HepG2 (cell line): Measurements from ENCODE around the gene MAPK6. TPM values are rescaled to one million over a fixed set of nuclear protein-coding genes. Genes with fewer than 3 reads are reported as not detected.

Experiments
- CENPT ChIP-seq: sonication (generic); formaldehyde crosslinking; IDR thresholded peaks from 2 replicates; pipeline ENCODE4 v1.8.0; 2022; ENCODE audit warnings: low read depth, mild to moderate bottlenecking, moderate library complexity, missing genetic modification reagents
- CTCF ChIP-seq: sonication (generic); formaldehyde crosslinking; IDR thresholded peaks from 2 replicates; pipeline ENCODE4 v1.5.0; 2020; ENCODE audit warnings: mild to moderate bottlenecking, missing genetic modification reagents, moderate library complexity
- HDAC1 ChIP-seq: sonication (generic); formaldehyde crosslinking; IDR thresholded peaks from 2 replicates; pipeline ENCODE4 v1.5.1; 2020; ENCODE audit warnings: mild to moderate bottlenecking, missing genetic modification reagents
- U2AF2 ChIP-seq: fragments of 200-400 bp; formaldehyde crosslinking; IDR thresholded peaks from 2 replicates; pipeline ENCODE4 v1.6.1; 2017; ENCODE audit warnings: low read depth, mild to moderate bottlenecking, low read length
- YEATS4 ChIP-seq: sonication (generic); formaldehyde crosslinking; IDR thresholded peaks from 2 replicates; pipeline ENCODE4 v1.4.0; 2020; ENCODE audit warnings: missing genetic modification reagents, borderline replicate concordance
- ZNF331 ChIP-seq: sonication (generic); formaldehyde crosslinking; IDR thresholded peaks from 2 replicates; pipeline ENCODE4 v1.4.0; 2020; ENCODE audit warnings: missing genetic modification reagents
- ZNF337 ChIP-seq: sonication (generic); formaldehyde crosslinking; IDR thresholded peaks from 2 replicates; pipeline ENCODE4 v1.5.1; 2020; ENCODE audit warnings: missing genetic modification reagents, low read depth, mild to moderate bottlenecking, borderline replicate concordance
- ZNF512B ChIP-seq: sonication (generic); formaldehyde crosslinking; IDR thresholded peaks from 2 replicates; pipeline ENCODE4 v1.5.1; 2020; ENCODE audit warnings: missing genetic modification reagents, mild to moderate bottlenecking, borderline replicate concordance
- ZNF598 ChIP-seq: sonication (generic); formaldehyde crosslinking; IDR thresholded peaks from 2 replicates; pipeline ENCODE4 v1.5.1; 2020; ENCODE audit warnings: mild to moderate bottlenecking, missing genetic modification reagents, borderline replicate concordance
- ZNF772 ChIP-seq: sonication (generic); formaldehyde crosslinking; IDR thresholded peaks from 2 replicates; pipeline ENCODE4 v1.5.0; 2020; ENCODE audit warnings: mild to moderate bottlenecking, missing genetic modification reagents
- ZSCAN31 ChIP-seq: sonication (generic); formaldehyde crosslinking; IDR thresholded peaks from 2 replicates; pipeline ENCODE4 v1.5.0; 2020; ENCODE audit warnings: low read depth, mild to moderate bottlenecking, missing genetic modification reagents
- polyA plus RNA-seq, 8 experiments: library from polyadenylated mRNA; depleted of rRNA in 3 of 8; stranded (reverse) in 7 of 8; unstranded in 1 of 8; fragments of >200 nt; fragmentation: Illumina TruSeq in 4 of 8; extraction: Trizol in 4 of 8; gene quantifications; 2 replicates each; pipeline versions ENCODE4 v1.2.1 to v1.2.3, GENCODE V29; 2011 to 2016; ENCODE audit warnings: low read depth in 4 of 8, missing spikeins in 1 of 8, mixed read lengths in 1 of 8; ENCODE audit not compliant: insufficient read depth in 1 of 8
- total RNA-seq, 5 experiments: library from RNA; depleted of rRNA; stranded (reverse); fragments of >200 nt; fragmentation: Illumina TruSeq; extraction: Trizol; gene quantifications; 2 replicates each; pipeline ENCODE4 v1.2.3, GENCODE V29; 2016; ENCODE audit warnings: low read depth in 1 of 5
- TF ChIP-seq, protein P1 (sequence below): sonication (generic); formaldehyde crosslinking; IDR thresholded peaks from 2 replicates; pipeline ENCODE4 v1.5.1; 2020; ENCODE audit warnings: mild to moderate bottlenecking, missing genetic modification reagents, borderline replicate concordance
- TF ChIP-seq, protein P2 (sequence below): sonication (generic); formaldehyde crosslinking; IDR thresholded peaks from 2 replicates; pipeline ENCODE4 v1.4.0; 2020; ENCODE audit warnings: missing genetic modification reagents, low read depth, mild to moderate bottlenecking, borderline replicate concordance
- TF ChIP-seq, protein P3 (sequence below): sonication (generic); formaldehyde crosslinking; IDR thresholded peaks from 2 replicates; pipeline ENCODE4 v1.4.0; 2020; ENCODE audit warnings: missing genetic modification reagents, borderline replicate concordance

The MAPK6 gene
- total and polyA plus RNA-seq, 2 of the 13 experiments (the other 11 are each of a cell fraction or from before 2014, with no cell fraction given), result 89.5 to 99.7 TPM

DNA sequence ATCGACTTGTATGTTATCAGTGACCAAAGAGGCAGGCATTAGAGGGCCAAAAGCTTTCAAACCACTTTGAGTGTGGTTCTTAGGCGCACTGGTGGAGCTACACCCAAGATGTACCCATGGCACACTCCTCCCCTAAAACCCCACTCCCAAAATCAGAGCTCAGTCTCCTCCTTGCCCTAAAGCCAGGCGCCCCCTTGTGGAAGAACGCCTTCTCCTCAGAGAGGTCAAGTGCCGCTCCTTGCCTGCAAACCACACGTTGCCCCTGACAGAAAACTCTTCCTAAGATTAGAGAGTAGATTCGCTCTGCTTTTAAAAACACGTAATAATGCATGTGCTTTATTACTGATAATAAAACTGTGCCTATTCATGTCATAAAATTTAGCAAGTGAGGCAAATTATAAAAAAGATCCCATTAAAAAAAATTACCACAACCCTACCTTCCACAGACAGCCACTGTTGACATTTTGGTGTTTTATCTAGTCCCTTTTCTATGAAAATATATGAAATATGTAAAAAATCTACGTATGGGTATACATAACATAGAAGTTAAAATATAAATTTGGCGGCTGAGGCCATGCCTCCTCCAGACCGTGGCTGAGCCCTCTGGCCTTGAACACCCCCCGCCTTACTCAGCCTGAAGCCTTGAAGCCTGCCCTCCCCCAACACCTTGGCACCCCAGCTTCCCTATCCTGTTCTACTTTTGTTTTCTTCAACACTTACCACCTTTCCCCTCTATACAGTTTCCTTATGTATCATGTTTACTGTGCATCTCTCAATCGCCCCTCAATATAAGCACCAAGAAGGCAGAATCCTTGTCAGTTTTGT, 60.1 kb downstream of the MAPK6 start (continued):
- TF ChIP-seq CTCF (CRISPR knock-in tag) (peak; percentile 90), ZNF512B (CRISPR knock-in tag) (0 out of 2 replicates have a peak, but pooled peaks have one; percentile 28), CENPT (CRISPR knock-in tag) (no peak), YEATS4 (CRISPR knock-in tag) (peak; percentile 3; the same call in 1 of the 2 replicates), ZNF331 (CRISPR knock-in tag) (0 out of 2 replicates have a peak, but pooled peaks have one; percentile 32), HDAC1 (0 out of 2 replicates have a peak, but pooled peaks have one; percentile 27), ZNF598 (CRISPR knock-in tag) (0 out of 2 replicates have a peak, but pooled peaks have one; percentile 3), ZSCAN31 (CRISPR knock-in tag) (peak; percentile 43; the same call in 1 of the 2 replicates), ZNF337 (CRISPR knock-in tag) (0 out of 2 replicates have a peak, but pooled peaks have one; percentile 9), ZNF772 (no peak), U2AF2 (no peak)
- TF ChIP-seq, protein P1, sequence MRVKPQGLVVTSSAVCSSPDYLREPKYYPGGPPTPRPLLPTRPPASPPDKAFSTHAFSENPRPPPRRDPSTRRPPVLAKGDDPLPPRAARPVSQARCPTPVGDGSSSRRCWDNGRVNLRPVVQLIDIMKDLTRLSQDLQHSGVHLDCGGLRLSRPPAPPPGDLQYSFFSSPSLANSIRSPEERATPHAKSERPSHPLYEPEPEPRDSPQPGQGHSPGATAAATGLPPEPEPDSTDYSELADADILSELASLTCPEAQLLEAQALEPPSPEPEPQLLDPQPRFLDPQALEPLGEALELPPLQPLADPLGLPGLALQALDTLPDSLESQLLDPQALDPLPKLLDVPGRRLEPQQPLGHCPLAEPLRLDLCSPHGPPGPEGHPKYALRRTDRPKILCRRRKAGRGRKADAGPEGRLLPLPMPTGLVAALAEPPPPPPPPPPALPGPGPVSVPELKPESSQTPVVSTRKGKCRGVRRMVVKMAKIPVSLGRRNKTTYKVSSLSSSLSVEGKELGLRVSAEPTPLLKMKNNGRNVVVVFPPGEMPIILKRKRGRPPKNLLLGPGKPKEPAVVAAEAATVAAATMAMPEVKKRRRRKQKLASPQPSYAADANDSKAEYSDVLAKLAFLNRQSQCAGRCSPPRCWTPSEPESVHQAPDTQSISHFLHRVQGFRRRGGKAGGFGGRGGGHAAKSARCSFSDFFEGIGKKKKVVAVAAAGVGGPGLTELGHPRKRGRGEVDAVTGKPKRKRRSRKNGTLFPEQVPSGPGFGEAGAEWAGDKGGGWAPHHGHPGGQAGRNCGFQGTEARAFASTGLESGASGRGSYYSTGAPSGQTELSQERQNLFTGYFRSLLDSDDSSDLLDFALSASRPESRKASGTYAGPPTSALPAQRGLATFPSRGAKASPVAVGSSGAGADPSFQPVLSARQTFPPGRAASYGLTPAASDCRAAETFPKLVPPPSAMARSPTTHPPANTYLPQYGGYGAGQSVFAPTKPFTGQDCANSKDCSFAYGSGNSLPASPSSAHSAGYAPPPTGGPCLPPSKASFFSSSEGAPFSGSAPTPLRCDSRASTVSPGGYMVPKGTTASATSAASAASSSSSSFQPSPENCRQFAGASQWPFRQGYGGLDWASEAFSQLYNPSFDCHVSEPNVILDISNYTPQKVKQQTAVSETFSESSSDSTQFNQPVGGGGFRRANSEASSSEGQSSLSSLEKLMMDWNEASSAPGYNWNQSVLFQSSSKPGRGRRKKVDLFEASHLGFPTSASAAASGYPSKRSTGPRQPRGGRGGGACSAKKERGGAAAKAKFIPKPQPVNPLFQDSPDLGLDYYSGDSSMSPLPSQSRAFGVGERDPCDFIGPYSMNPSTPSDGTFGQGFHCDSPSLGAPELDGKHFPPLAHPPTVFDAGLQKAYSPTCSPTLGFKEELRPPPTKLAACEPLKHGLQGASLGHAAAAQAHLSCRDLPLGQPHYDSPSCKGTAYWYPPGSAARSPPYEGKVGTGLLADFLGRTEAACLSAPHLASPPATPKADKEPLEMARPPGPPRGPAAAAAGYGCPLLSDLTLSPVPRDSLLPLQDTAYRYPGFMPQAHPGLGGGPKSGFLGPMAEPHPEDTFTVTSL (CRISPR knock-in tag), result peak; percentile 37; the same call in 1 of the 2 replicates
- TF ChIP-seq, protein P2, sequence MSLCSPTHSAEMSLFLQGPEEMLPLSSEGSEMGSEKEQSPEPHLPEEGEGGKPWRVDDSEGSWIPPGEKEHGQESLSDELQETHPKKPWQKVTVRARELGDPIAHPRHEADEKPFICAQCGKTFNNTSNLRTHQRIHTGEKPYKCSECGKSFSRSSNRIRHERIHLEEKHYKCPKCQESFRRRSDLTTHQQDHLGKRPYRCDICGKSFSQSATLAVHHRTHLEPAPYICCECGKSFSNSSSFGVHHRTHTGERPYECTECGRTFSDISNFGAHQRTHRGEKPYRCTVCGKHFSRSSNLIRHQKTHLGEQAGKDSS (CRISPR knock-in tag), result 0 out of 2 replicates have a peak, but pooled peaks have one; percentile 57
- TF ChIP-seq, protein P3, sequence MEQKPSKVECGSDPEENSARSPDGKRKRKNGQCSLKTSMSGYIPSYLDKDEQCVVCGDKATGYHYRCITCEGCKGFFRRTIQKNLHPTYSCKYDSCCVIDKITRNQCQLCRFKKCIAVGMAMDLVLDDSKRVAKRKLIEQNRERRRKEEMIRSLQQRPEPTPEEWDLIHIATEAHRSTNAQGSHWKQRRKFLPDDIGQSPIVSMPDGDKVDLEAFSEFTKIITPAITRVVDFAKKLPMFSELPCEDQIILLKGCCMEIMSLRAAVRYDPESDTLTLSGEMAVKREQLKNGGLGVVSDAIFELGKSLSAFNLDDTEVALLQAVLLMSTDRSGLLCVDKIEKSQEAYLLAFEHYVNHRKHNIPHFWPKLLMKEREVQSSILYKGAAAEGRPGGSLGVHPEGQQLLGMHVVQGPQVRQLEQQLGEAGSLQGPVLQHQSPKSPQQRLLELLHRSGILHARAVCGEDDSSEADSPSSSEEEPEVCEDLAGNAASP (CRISPR knock-in tag), result peak; percentile 22; the same call in 1 of the 2 replicates
